Stimulated activated memory B cell treated with anti-CD40 and anti-IgM and Interleukin-4, amounts not matched to agents 10 μg/mL and 1 μg/mL and 100 μg/mL, for 72 hours (primary cell): ENCODE data around the gene EPS8.

Experiments used
- ATAC-seq: fragments of 150-1000 bp; cut with Tn5 transposase; 2 replicates; pipeline ENCODE4 v1.10.0; 2021
- H3K27ac Mint-ChIP-seq: one replicate; pipeline ENCODE4 v1.8.0; 2022; ENCODE audit warnings: mild to moderate bottlenecking, mixed read lengths
- H3K27me3 Mint-ChIP-seq: one replicate; pipeline ENCODE4 v1.8.0; 2022; ENCODE audit warnings: mixed read lengths
- H3K36me3 Mint-ChIP-seq: one replicate; pipeline ENCODE4 v1.8.0; 2022; ENCODE audit warnings: mixed read lengths
- H3K4me1 Mint-ChIP-seq: one replicate; pipeline ENCODE4 v1.8.0; 2022; ENCODE audit warnings: mixed read lengths
- H3K4me3 Mint-ChIP-seq: one replicate; pipeline ENCODE4 v1.8.0; 2022; ENCODE audit warnings: mild to moderate bottlenecking, moderate library complexity, mixed read lengths
- H3K9me3 Mint-ChIP-seq: one replicate; pipeline ENCODE4 v1.8.0; 2022; ENCODE audit warnings: mixed read lengths

Gene EPS8

GRCh38 chr12:15789220-15790171, at the start of gene EPS8:
EPS8 (minus strand) TSS chr12:15789388; CDS start chr12:15682951, 106,437 bp downstream.
- Mint-ChIP-seq H3K9me3 (no peaks in the 10 kb centered on the region), H3K4me1 (peaks cover 14% of the 10 kb centered on the region), H3K27ac (peak within 1 kb of the TSS; percentile 22), H3K36me3 (no peaks in the 10 kb centered on the region), H3K4me3 (peak within 1 kb of the TSS; percentile 87), H3K27me3 (peaks cover 30% of the 10 kb centered on the region)
- peak; percentile 95 for ATAC-seq

GRCh38 chr12:15837141-15837790, 48.1 kb upstream of the EPS8 start:
- H3K27ac Mint-ChIP-seq: no peak overlapping the region
- no peak for ATAC-seq
- H3K4me3 Mint-ChIP-seq: no peak overlapping the region
- peaks cover 9% of the 10 kb centered on the region for H3K27me3 Mint-ChIP-seq
- no peaks in the 10 kb centered on the region for H3K9me3 Mint-ChIP-seq
- H3K36me3 Mint-ChIP-seq: no peaks in the 10 kb centered on the region
- no peaks in the 10 kb centered on the region for H3K4me1 Mint-ChIP-seq

GRCh38 chr12:15834575-15834974, 45.4 kb upstream of the EPS8 start:
- no peaks in the 10 kb centered on the region for H3K4me1 Mint-ChIP-seq
- ATAC-seq: no peak
- H3K27me3 Mint-ChIP-seq: no peaks in the 10 kb centered on the region
- no peaks in the 10 kb centered on the region for H3K36me3 Mint-ChIP-seq
- H3K27ac Mint-ChIP-seq: no peak overlapping the region
- no peak overlapping the region for H3K4me3 Mint-ChIP-seq
- H3K9me3 Mint-ChIP-seq: no peaks in the 10 kb centered on the region

- no peaks in the 10 kb centered on the region for H3K36me3 Mint-ChIP-seq
- ATAC-seq: no peak
- H3K4me1 Mint-ChIP-seq: no peaks in the 10 kb centered on the region
- no peak overlapping the region for H3K27ac Mint-ChIP-seq
- H3K4me3 Mint-ChIP-seq: no peak overlapping the region
- no peaks in the 10 kb centered on the region for H3K27me3 Mint-ChIP-seq
- H3K9me3 Mint-ChIP-seq: no peaks in the 10 kb centered on the region
These were observed 42.3 kb upstream of the EPS8 start for GRCh38 chr12:15831315-15831978.

- Mint-ChIP-seq H3K27me3 (no peaks in the 10 kb centered on the region), H3K9me3 (no peaks in the 10 kb centered on the region), H3K36me3 (no peaks in the 10 kb centered on the region), H3K4me3 (no peak overlapping the region), H3K4me1 (no peaks in the 10 kb centered on the region), H3K27ac (no peak overlapping the region)
- ATAC-seq: no peak
These were observed 41.4 kb upstream of the EPS8 start for GRCh38 chr12:15830538-15830937.

- H3K27me3 Mint-ChIP-seq: no peaks in the 10 kb centered on the region
- H3K9me3 Mint-ChIP-seq: no peaks in the 10 kb centered on the region
- no peaks in the 10 kb centered on the region for H3K36me3 Mint-ChIP-seq
- no peak for ATAC-seq
- no peak overlapping the region for H3K27ac Mint-ChIP-seq
- no peak overlapping the region for H3K4me3 Mint-ChIP-seq
- H3K4me1 Mint-ChIP-seq: no peaks in the 10 kb centered on the region
These were observed 40.8 kb upstream of the EPS8 start for GRCh38 chr12:15829949-15830348.

GRCh38 chr12:15829255-15829654, 40.1 kb upstream of the EPS8 start:
- H3K36me3 Mint-ChIP-seq: no peaks in the 10 kb centered on the region
- H3K4me1 Mint-ChIP-seq: no peaks in the 10 kb centered on the region
- ATAC-seq: no peak

GRCh38 chr12:15827136-15827535, 37.9 kb upstream of the EPS8 start:
- no peak overlapping the region for H3K4me3 Mint-ChIP-seq
- H3K9me3 Mint-ChIP-seq: no peaks in the 10 kb centered on the region
- H3K27me3 Mint-ChIP-seq: no peaks in the 10 kb centered on the region
- no peaks in the 10 kb centered on the region for H3K4me1 Mint-ChIP-seq
- H3K36me3 Mint-ChIP-seq: no peaks in the 10 kb centered on the region
- no peak overlapping the region for H3K27ac Mint-ChIP-seq
- ATAC-seq: no peak

More at GRCh38 chr12:15829255-15829654, 40.1 kb upstream of the EPS8 start:
- H3K27me3 Mint-ChIP-seq: no peaks in the 10 kb centered on the region
- H3K9me3 Mint-ChIP-seq: no peaks in the 10 kb centered on the region
- H3K27ac Mint-ChIP-seq: no peak overlapping the region
- H3K4me3 Mint-ChIP-seq: no peak overlapping the region

GRCh38 chr12:15824516-15824915, 35.3 kb upstream of the EPS8 start:
- H3K27me3 Mint-ChIP-seq: no peaks in the 10 kb centered on the region
- H3K9me3 Mint-ChIP-seq: no peaks in the 10 kb centered on the region
- no peaks in the 10 kb centered on the region for H3K4me1 Mint-ChIP-seq
- no peak overlapping the region for H3K27ac Mint-ChIP-seq
- no peak overlapping the region for H3K4me3 Mint-ChIP-seq
- ATAC-seq: no peak
- no peaks in the 10 kb centered on the region for H3K36me3 Mint-ChIP-seq

GRCh38 chr12:15823360-15824128, 34.4 kb upstream of the EPS8 start:
- Mint-ChIP-seq H3K27ac (no peak overlapping the region), H3K4me1 (no peaks in the 10 kb centered on the region)

GRCh38 chr12:15819644-15820437, 30.7 kb upstream of the EPS8 start:
- no peaks in the 10 kb centered on the region for H3K36me3 Mint-ChIP-seq
- no peaks in the 10 kb centered on the region for H3K4me1 Mint-ChIP-seq
- no peak overlapping the region for H3K27ac Mint-ChIP-seq
- H3K4me3 Mint-ChIP-seq: no peak overlapping the region
- no peaks in the 10 kb centered on the region for H3K27me3 Mint-ChIP-seq
- no peaks in the 10 kb centered on the region for H3K9me3 Mint-ChIP-seq
- ATAC-seq: no peak

More at GRCh38 chr12:15823360-15824128, 34.4 kb upstream of the EPS8 start:
- no peaks in the 10 kb centered on the region for H3K36me3 Mint-ChIP-seq
- no peak for ATAC-seq
- H3K9me3 Mint-ChIP-seq: no peaks in the 10 kb centered on the region
- no peak overlapping the region for H3K4me3 Mint-ChIP-seq
- no peaks in the 10 kb centered on the region for H3K27me3 Mint-ChIP-seq

GRCh38 chr12:15818418-15818817, 29.2 kb upstream of the EPS8 start:
- no peaks in the 10 kb centered on the region for H3K9me3 Mint-ChIP-seq
- H3K4me3 Mint-ChIP-seq: no peak overlapping the region
- H3K4me1 Mint-ChIP-seq: no peaks in the 10 kb centered on the region
- ATAC-seq: no peak
- H3K27me3 Mint-ChIP-seq: no peaks in the 10 kb centered on the region
- H3K36me3 Mint-ChIP-seq: no peaks in the 10 kb centered on the region
- H3K27ac Mint-ChIP-seq: no peak overlapping the region

- no peaks in the 10 kb centered on the region for H3K36me3 Mint-ChIP-seq
- ATAC-seq: no peak
- H3K9me3 Mint-ChIP-seq: no peaks in the 10 kb centered on the region
- H3K27me3 Mint-ChIP-seq: peaks cover 8% of the 10 kb centered on the region
- no peaks in the 10 kb centered on the region for H3K4me1 Mint-ChIP-seq
- no peak overlapping the region for H3K27ac Mint-ChIP-seq
- H3K4me3 Mint-ChIP-seq: no peak overlapping the region
These were observed 26.5 kb upstream of the EPS8 start for GRCh38 chr12:15815730-15816129.
